CD4-positive, alpha-beta T cell treated with Interleukin-17A for 1 hour (primary cell): ENCODE data around the gene KRT4.
"Not testable (repeated sequence)": the region's sequence is repeated elsewhere in the genome, so short reads cannot be mapped to it uniquely, and the experiment has no call there.

ENCODE experiments used
- DNase-seq: peaks from one replicate; pipeline ENCODE4 v3.0.0-alpha.2; 2020

Gene KRT4

GRCh38 chr12:52813885-52814709 is at the start of gene KRT4:
Gene KRT4, minus strand, starts transcription at chr12:52814116. Its CDS starts 58 bp downstream, at chr12:52814058.
- DNase-seq = no peak

GRCh38 chr12:52862023-52862422 is 48.1 kb upstream of the KRT4 start:
- DNase-seq = no peak

- DNase-seq = no peak
Measured at GRCh38 chr12:52861511-52861910, 47.6 kb upstream of the KRT4 start.

- no peak for DNase-seq
Measured at GRCh38 chr12:52860102-52860823, 46.3 kb upstream of the KRT4 start.

- DNase-seq = no peak
Measured at GRCh38 chr12:52857500-52857899, 43.6 kb upstream of the KRT4 start.

- DNase-seq = no peak
Measured at GRCh38 chr12:52856787-52857186, 42.9 kb upstream of the KRT4 start.

- DNase-seq = not testable (repeated sequence)
Measured at GRCh38 chr12:52856077-52856476, 42.2 kb upstream of the KRT4 start.

- no peak for DNase-seq
Measured at GRCh38 chr12:52851787-52852186, 37.9 kb upstream of the KRT4 start.

GRCh38 chr12:52850681-52851080 is 36.8 kb upstream of the KRT4 start:
- DNase-seq = no peak

- DNase-seq = no peak
Measured at GRCh38 chr12:52849511-52849910, 35.6 kb upstream of the KRT4 start.

- no peak for DNase-seq
Measured at GRCh38 chr12:52848661-52849255, 34.8 kb upstream of the KRT4 start, which contains the start of gene KRT78. Gene KRT78, minus strand, starts transcription at chr12:52848994. Its CDS starts 64 bp downstream, at chr12:52848930.

GRCh38 chr12:52847335-52848102 is 33.6 kb upstream of the KRT4 start:
- DNase-seq = no peak

- DNase-seq = no peak
Measured at GRCh38 chr12:52846356-52846970, 32.5 kb upstream of the KRT4 start.

GRCh38 chr12:52845946-52846345 is 32.0 kb upstream of the KRT4 start:
- DNase-seq = no peak

GRCh38 chr12:52844386-52844785 is 30.5 kb upstream of the KRT4 start:
- DNase-seq = no peak

GRCh38 chr12:52839436-52840105 is 25.7 kb upstream of the KRT4 start:
- no peak for DNase-seq

GRCh38 chr12:52838609-52839435 is 24.9 kb upstream of the KRT4 start:
- DNase-seq = no peak

- DNase-seq = no peak
Measured at GRCh38 chr12:52837781-52838608, 24.1 kb upstream of the KRT4 start.

- DNase-seq = no peak
Measured at GRCh38 chr12:52837413-52837741, 23.5 kb upstream of the KRT4 start.
